Adipocyte (in vitro differentiated cells): ENCODE results near the gene AGPS.

Experiments used
- DNase-seq: peaks from one replicate; pipeline ENCODE4 v3.0.0-alpha.2; 2015; ENCODE audit warnings: low read depth
- H3K27me3 ChIP-seq: replicated peaks from 2 replicates; pipeline ENCODE4 v1.7.0; 2013; ENCODE audit warnings: mild to moderate bottlenecking, low read length, moderate library complexity; ENCODE audit not compliant: control insufficient read depth, insufficient read depth
- H3K36me3 ChIP-seq: 2 replicates; pipeline ENCODE4 v1.7.0; 2013; ENCODE audit warnings: low read length, mild to moderate bottlenecking, moderate library complexity; ENCODE audit not compliant: control insufficient read depth, insufficient read depth, severe bottlenecking
- H3K4me1 ChIP-seq: 2 replicates; pipeline ENCODE4 v1.7.0; 2013; ENCODE audit warnings: mild to moderate bottlenecking, low read length, moderate library complexity; ENCODE audit not compliant: control insufficient read depth, insufficient read depth
- H3K4me3 ChIP-seq: 2 replicates; pipeline ENCODE4 v1.7.0; 2013; ENCODE audit warnings: mild to moderate bottlenecking, low read length, moderate library complexity
- H3K9ac ChIP-seq: 2 replicates; pipeline ENCODE4 v1.7.0; 2013; ENCODE audit warnings: mild to moderate bottlenecking, low read length, moderate library complexity
- H3K9me3 ChIP-seq: 2 replicates; pipeline ENCODE4 v1.7.0; 2013; ENCODE audit warnings: mild to moderate bottlenecking, low read length, moderate library complexity; ENCODE audit not compliant: control insufficient read depth

Gene AGPS

DNA sequence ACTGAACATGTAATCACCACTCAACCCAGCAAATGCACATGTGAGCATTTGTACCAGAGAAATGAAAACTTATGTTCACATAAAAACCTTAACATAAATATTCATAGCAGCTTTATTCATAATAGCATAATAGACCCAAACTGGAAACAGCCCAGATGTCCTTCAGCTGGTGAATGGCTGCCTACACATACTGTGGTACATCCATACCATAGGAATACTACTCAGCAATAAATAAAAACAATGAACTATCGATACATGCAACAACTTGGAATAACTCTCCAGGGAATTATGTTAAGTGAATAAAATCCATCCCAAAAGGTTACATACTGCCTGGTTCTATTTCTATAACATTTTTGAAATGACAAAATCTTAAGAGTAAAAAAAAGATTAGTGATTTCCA lies 140.0 kb downstream of the AGPS start:
- Histone ChIP-seq H3K4me3 (no peak overlapping the region), H3K9ac (no peak overlapping the region), H3K4me1 (peaks cover 4% of the 10 kb centered on the region), H3K27me3 (no peaks in the 10 kb centered on the region), H3K36me3 (no peaks in the 10 kb centered on the region), H3K9me3 (no peaks in the 10 kb centered on the region)
- no peak for DNase-seq

DNA sequence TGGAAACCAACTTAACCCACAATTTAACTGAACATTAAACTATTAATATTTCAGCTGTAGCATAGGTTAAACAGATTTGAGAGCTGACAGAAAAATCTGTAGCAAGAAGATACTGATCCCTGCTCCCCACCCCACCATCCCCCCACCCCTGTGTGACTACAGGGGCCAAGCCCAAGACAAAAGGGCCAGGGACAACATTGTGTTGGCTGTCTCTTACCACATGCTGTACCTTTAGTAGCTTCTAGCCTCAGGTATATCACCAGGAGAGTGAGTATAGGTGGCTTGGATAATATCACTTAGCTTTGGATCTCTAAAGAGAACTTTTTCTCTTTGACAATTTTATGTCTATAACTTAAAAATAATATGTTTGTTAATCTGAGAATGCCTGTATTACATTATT lies 140.7 kb downstream of the AGPS start:
- no peaks in the 10 kb centered on the region for H3K9me3 ChIP-seq
- peaks cover 6% of the 10 kb centered on the region for H3K36me3 ChIP-seq
- no peak overlapping the region for H3K4me3 ChIP-seq
- H3K27me3 ChIP-seq = no peaks in the 10 kb centered on the region
- DNase-seq = no peak
- H3K4me1 ChIP-seq = peaks cover 4% of the 10 kb centered on the region
- no peak overlapping the region for H3K9ac ChIP-seq

DNA sequence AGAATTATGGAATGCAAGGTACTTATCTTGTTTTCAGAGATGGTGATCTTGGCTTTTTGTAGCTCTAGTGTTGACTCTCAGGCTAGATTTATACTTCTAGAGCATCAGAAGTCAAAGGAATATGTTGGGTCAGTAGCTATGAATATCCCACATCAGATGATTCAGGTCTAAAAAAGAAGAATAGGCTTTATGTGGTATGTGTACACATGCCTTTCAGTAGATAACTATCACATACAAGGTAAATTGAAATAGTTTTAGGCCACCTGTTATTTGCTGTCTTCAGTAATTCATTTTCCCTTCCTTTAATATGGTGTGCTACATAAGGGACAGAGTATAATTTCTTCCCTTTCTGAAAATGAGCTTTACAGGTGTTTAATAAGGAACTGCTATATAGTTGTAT lies 142.4 kb downstream of the AGPS start:
- Histone ChIP-seq H3K9ac (no peak overlapping the region), H3K4me3 (no peak overlapping the region), H3K4me1 (peaks cover 4% of the 10 kb centered on the region), H3K27me3 (no peaks in the 10 kb centered on the region), H3K9me3 (no peaks in the 10 kb centered on the region), H3K36me3 (peaks cover 11% of the 10 kb centered on the region)
- DNase-seq = no peak

DNA sequence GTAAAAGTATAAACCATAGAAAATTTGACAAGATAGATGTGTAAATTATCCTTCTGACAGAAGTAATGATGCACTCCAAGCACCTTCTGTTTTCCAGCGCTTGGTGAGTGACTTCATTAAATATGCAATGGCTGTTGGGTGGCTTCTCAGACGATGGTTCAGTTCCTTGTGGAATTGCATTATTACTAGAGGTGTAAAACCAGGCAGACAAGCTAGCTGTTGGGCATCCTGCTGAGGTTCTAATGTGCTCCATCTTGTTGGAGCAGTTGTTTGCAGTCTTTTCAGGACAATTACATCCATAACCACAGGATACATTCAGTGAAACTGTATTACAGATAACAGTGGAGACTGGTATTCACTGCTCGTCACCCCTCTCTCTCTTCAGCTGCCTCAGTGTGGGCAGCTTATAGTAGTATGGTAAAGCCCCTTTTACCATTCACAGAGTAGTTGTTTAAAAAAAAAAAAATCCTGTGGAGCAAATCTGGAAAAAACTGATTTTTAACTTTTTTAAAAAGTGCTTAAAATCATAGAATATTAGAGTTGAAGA lies 143.5 kb downstream of the AGPS start:
- no peak for DNase-seq
- Histone ChIP-seq H3K9ac (no peak overlapping the region), H3K27me3 (no peaks in the 10 kb centered on the region), H3K9me3 (no peaks in the 10 kb centered on the region), H3K4me1 (no peaks in the 10 kb centered on the region), H3K36me3 (peaks cover 11% of the 10 kb centered on the region), H3K4me3 (no peak overlapping the region)

DNA sequence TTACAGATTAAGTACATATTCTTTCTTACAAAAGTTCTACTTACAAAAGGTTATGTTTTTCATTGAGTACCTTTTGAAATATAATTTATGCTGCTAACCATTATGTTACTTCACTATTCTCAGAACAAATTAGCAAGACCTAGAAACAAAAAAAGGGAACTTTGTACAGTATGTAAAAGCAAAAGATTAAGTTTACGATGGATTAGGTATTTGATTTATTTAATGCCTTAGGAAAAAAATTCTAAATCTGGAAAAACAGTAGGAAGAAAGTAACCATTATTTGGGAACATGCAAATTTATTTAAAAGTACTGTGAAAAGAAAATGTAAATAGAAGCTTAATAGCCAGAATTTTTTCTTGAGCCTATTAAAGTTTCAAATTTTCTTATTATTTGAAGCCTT lies 144.6 kb downstream of the AGPS start:
- Histone ChIP-seq H3K9ac (no peak overlapping the region), H3K36me3 (peaks cover 11% of the 10 kb centered on the region), H3K4me1 (no peaks in the 10 kb centered on the region), H3K4me3 (no peak overlapping the region), H3K9me3 (no peaks in the 10 kb centered on the region), H3K27me3 (no peaks in the 10 kb centered on the region)
- no peak for DNase-seq

DNA sequence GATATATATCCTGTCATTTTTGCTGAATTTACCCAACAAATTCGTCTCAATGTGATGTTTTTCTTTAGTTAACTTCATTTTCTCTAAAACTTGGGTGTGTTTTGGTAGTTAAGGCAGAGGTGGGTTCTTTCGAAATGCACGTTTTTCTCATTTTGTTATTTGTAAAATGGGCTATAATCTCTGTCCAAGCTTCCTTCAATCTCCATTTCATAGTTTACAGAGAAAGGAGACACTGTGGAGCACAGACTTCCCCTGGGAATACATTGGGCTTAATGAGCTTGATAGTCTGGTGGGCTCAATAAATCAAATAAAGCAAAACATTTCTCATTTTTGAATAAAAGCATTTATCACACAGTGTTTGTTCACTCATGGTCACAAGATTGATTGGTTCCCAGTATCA lies 145.1 kb downstream of the AGPS start:
- Histone ChIP-seq H3K9ac (no peak overlapping the region), H3K27me3 (no peaks in the 10 kb centered on the region), H3K4me3 (no peak overlapping the region), H3K4me1 (peaks cover 3% of the 10 kb centered on the region), H3K36me3 (peaks cover 11% of the 10 kb centered on the region), H3K9me3 (no peaks in the 10 kb centered on the region)
- DNase-seq = no peak

DNA sequence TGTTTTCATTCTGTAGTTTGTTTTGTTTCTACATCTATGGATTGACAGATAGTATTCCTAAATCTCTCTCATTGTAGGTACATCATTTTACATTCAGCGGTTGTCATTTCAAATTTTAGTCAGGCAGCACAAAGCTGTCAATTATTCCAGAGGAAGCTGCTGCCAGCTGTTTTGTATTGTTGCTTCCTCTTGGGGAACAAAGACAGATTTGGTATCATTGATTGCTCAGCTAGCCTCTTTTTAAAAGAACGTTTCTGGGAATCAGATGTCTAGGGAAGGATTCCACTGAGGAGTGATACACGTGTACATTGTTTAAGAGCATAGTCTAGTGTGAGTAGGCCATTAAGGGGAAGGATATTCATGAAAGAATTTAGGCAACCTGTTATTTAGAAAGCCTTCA lies 145.8 kb downstream of the AGPS start:
- H3K9ac ChIP-seq = no peak overlapping the region
- H3K4me3 ChIP-seq = no peak overlapping the region
- DNase-seq = no peak
- H3K4me1 ChIP-seq = peaks cover 9% of the 10 kb centered on the region
- peaks cover 11% of the 10 kb centered on the region for H3K36me3 ChIP-seq
- H3K9me3 ChIP-seq = no peaks in the 10 kb centered on the region
- no peaks in the 10 kb centered on the region for H3K27me3 ChIP-seq

DNA sequence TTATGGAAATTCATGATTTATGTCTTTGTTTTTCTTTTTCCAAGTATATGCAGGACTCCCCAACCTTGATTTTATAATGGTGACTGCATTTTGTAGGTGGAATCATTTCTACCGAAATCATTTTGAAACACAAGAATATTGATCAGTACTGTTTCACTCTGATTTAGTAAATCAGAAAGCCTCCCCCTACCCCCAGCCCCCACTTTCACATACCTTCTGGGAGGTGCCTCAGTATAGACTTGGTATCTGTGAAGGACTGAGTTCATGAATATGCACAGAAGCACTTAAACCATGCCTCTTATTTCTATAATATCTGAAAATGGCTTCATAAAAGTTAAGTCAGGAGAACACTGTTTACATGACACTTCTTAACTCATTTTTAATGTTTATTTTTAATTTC lies 147.7 kb downstream of the AGPS start:
- Histone ChIP-seq H3K9me3 (no peaks in the 10 kb centered on the region), H3K36me3 (peaks cover 11% of the 10 kb centered on the region), H3K4me1 (peaks cover 18% of the 10 kb centered on the region), H3K4me3 (no peak overlapping the region), H3K27me3 (no peaks in the 10 kb centered on the region), H3K9ac (no peak overlapping the region)
- no peak for DNase-seq

DNA sequence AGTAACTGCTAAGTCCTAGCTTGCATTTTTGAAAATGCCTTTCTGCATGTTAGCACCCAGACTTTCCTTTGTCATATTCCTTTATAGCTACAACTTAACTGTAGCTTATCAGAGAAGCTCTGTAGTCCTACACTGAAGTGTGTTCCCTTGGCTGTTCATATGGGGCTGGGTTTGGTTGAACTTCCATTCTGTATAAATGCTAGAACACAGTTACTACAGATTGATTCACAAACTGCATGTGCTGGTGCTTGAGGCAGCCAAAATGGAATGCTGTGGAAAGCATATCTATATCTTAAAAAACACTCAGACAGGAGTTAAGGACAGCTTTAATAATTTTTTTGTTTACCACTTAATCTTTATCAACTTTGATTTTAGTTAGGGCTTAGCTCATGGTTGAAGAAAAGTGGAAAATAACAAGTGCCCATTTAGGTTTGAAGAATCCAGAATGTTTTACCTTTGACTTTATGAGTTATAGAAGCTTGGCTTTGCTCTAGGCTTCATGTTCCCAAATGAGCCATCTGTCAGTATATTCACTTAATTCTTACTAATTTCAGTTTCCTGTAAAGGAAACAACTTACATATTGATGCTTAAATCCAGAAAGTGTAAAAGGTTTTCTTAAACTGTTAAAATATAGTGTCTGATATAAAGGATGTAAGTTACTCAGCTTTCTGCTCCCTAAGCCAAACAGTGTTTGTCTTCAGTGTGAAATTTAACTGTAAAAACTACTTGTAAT lies 148.9 kb downstream of the AGPS start:
- no peaks in the 10 kb centered on the region for H3K9me3 ChIP-seq
- H3K36me3 ChIP-seq = peaks cover 11% of the 10 kb centered on the region
- peaks cover 18% of the 10 kb centered on the region for H3K4me1 ChIP-seq
- no peaks in the 10 kb centered on the region for H3K27me3 ChIP-seq
- DNase-seq = no peak
- H3K4me3 ChIP-seq = no peak overlapping the region
- no peak overlapping the region for H3K9ac ChIP-seq

DNA sequence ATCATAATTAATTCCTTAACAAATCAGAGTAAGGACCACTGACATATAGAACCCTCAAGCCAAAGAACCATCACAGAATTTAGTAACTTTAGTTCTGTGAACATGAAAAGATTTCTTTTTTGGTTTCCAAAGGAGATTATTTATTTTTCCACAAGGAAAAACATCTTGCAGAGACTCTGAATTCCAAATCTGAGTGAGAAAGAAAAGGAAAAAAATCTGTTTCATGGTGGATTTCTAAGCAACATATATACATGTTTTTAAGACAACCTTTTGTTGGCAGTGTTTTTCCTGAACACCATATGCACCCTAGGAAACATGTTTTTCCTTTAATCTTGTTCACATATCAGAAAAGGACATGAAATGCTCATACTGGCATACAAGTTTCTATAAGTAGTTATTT lies 149.8 kb downstream of the AGPS start:
- no peaks in the 10 kb centered on the region for H3K27me3 ChIP-seq
- no peaks in the 10 kb centered on the region for H3K9me3 ChIP-seq
- peak; percentile 3 for DNase-seq
- H3K36me3 ChIP-seq = peaks cover 11% of the 10 kb centered on the region
- no peak overlapping the region for H3K9ac ChIP-seq
- H3K4me1 ChIP-seq = peaks cover 18% of the 10 kb centered on the region
- no peak overlapping the region for H3K4me3 ChIP-seq

DNA sequence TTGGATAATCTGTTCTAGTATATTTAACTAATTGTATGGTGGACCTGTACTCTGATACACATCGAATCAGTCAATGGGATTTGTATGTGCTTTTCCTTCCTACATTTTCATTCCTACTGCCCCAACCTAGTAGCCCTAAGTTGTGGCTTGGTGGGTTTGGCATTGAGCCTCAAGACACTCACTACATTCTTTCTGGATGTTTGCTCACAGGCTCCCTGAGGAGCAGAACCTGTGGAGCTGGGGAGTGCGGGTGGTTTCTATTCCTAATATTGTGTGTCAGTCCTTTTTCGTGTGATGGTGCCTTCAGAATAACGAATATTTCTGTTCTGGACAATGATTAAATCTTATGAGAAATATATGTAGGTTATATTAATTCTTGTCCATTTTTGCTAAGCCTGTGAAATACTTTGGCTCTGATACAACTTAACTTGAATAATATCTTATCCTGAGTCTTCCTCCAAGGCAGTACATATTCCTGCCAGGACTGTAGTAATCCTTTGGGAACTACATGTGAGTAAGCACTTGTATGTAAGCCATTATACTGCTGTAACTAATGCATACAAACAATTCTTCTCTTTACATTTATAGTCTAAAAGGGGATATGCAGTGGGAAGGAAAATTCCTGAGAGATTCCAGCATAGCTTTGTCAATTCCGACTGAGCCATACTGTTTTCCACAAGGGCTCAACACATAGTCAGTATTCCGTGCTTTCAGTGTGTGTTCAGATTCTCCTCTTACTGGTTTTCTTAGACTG lies 150.6 kb downstream of the AGPS start:
- Histone ChIP-seq H3K9ac (no peak overlapping the region), H3K36me3 (peaks cover 5% of the 10 kb centered on the region), H3K4me3 (peak overlapping the region; percentile 31), H3K4me1 (peaks cover 18% of the 10 kb centered on the region), H3K9me3 (no peaks in the 10 kb centered on the region), H3K27me3 (no peaks in the 10 kb centered on the region)
- DNase-seq = peak; percentile 46
